HL-60/S4 treated with phorbol 12-myristate 13-acetate at 8.2 ng/mL for 4 days and 3 days (cell line): Measurements from ENCODE around the gene NKAIN4.
"Not testable (repeated sequence)": the region's sequence is repeated elsewhere in the genome, so short reads cannot be mapped to it uniquely, and the experiment has no call there.

ENCODE experiments used
- in situ Hi-C: fragments of 300-500 bp; cut with MboI; formaldehyde crosslinking; loops from 2 replicates; pipeline ENCODE4 v1.15.0; 2022; ENCODE audit warnings: low sequenced_read_pairs

The NKAIN4 gene

DNA sequence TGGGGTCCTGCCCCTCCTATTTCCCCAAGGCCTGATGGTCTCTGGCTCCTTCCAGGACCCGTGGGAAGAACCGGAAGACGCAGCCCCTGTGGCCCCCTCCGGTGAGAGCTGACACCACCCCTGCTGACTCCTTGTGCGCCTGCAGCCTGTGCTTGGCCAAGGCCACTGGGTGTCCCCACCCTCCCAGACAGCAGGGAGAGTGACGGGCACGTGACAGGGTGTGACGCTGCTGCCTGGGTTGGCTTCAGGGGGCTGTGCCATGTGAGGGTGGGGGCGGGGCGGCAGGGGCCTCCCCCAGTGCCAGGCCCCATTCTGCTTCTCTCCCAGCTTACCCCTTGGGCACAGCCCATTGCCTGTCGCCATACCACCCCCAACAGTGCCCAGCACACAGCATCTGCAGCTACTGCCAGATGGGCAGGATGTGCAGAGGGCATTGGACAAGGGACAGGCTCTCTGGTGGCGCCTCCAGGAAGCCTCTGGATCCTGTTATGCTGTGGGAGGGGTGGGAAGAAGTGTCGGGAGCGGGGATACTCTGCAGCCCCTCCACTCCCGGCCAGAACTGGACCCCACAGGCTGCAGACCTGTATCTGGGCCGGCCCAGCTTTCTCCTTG, 15.6 kb downstream of the NKAIN4 start:
- in situ Hi-C loops: no loop called here

DNA sequence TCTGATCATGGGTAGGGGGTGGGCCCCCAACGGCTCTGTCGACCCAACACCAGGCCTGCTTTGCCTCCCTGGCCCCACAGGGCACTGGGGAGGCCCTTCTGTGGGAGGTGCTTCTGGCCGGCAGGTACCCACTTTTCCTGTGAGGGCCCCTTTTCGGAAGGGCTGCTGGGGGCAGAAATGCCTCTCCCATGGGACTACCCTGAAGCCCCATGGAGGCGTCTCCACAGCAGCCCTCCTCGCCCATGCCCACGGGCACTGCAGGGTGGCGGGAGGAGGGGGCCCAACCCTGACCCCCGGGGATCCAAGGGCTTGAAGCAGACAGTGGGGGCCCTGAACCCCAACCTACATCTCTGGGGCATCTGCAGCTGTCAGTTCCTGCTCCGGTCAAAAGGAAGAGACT, 16.2 kb downstream of the NKAIN4 start:
- in situ Hi-C loops: no loop called here

DNA sequence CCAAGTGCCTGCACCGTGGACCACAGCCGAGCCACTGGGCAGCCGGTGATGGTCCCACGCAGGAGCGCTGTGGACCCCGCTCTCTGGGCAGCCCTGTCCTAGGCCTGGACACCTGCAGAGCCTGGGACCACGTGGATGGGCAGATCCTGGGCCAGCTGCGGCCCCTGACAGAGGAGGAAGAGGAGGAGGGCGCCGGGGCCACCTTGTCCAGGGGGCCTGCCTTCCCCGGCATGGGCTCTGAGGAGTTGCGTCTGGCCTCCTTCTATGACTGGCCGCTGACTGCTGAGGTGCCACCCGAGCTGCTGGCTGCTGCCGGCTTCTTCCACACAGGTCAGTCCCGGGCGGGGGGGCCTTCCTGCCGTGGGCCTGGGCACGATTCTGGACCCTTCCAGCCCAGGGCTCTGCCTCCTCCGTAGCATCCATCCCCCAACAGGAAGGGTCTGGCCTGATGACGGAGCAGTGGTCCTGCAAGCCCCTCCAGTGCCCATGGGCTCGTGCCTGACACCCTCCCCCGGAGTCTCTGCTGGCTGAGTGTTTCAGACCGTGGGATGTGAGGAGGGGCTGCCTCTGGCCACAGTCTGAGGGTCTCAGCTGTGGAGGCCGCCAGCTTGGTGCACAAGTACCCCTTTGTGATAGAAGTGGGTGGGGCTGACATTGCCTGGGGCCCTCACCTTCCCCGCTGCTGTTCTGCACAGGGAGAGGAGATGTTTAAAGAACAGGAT, 18.0 kb downstream of the NKAIN4 start:
- in situ Hi-C loops: no loop called here

DNA sequence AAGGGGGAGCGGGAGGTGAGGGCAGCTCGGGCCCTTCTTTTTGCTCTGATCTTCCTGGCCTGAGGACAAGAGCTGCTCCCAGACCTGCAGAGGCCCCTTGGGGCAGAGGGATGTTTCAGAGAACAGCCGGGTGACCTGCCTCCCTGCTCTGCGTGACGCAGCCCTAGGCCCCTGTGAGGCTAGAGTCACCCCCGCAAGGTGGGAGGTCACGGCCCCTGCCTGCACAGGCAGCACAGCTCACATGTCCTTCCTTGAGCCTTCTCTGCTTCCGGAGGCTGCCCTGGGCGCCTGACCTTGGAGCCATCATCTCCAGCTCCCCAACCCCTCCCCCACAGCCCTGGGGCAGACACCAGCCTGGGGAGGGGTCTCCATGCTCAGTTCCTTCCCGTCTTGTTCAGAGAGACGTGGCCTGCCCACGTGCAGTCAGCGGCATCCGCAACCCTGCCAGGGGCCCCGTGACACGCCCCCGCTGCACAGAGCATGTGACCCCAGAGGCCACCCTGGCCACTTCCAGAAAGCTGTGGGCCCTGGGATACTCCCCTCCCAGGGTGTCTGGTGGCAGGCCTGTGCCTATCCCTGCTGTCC, 18.8 kb downstream of the NKAIN4 start, which contains the start of gene BIRC7:
Gene BIRC7, plus strand, starts transcription at position 507 of the 585 bp plus-strand sequence. CDS start 192 bp downstream, outside the sequence.
- in situ Hi-C loops: no loop called here

DNA sequence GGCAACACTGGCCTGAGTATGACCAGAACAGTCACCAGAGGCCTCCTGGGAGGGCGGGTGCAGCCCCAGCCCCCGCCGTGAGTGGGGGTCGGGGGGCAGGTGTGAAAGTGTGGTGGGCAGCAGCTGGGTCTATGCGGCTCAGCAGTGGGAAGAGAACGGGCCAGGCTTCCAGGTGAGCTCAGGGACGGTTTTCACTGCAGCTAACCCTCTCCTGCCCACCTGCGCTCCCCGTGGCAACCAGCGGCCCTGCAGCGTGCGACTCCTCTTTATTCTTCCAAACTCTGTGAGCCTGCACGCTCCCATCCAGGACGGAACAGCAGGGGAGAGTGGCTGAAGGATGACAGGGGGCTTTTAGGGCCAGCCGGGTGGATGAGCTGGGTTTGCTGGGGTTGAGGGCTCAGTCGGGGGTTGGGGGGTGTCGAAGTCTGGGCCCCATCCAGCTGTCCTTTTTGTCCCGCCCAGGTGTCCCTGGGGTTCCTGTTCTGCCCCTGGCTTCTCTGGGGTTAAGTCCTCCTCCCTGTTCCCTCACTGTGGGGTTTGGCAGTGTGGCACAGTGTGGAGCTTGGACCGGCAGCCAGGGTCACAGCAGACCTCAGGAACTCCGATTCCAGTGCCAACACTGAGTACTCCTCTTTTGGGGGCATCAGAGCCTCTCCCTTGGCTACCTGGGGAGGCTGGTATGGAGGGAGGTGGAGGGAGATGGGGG, 19.4 kb downstream of the NKAIN4 start:
- in situ Hi-C loops: no loop called here

DNA sequence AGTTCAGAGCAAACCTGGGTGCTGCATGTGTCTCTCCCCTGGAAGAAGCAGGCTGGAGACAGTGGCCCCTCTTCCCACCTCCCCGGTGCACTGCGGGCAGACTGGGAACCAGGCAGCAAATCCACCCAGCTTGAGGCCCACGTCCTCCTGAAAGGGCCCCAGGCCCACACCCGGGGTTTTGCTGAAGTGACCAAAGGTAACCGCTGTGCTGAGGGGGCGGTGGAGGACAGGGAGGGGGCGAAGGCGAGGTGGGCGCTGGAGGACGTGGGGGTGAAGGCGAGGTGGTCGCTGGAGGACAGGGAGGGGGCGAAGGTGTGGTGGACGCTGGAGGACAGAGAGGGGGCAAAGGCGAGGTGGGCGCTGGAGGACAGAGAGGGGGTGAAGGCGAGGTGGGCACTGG, 20.3 kb downstream of the NKAIN4 start:
- in situ Hi-C loops: no loop called here

DNA sequence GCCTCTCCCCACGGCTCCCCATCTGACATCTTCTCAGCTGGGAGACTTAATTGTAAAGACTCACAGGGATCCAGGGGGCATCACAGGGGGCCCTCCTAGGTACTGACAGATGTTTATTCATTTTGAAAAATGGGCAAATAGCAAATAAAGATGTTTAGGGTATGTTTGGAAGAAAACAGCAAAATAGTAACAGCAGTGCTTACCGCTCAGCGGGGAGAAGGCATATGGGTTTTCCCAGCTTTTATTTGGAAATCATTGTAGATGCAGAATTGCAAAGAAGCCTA, 21.3 kb downstream of the NKAIN4 start:
- in situ Hi-C loops: no loop called here

DNA sequence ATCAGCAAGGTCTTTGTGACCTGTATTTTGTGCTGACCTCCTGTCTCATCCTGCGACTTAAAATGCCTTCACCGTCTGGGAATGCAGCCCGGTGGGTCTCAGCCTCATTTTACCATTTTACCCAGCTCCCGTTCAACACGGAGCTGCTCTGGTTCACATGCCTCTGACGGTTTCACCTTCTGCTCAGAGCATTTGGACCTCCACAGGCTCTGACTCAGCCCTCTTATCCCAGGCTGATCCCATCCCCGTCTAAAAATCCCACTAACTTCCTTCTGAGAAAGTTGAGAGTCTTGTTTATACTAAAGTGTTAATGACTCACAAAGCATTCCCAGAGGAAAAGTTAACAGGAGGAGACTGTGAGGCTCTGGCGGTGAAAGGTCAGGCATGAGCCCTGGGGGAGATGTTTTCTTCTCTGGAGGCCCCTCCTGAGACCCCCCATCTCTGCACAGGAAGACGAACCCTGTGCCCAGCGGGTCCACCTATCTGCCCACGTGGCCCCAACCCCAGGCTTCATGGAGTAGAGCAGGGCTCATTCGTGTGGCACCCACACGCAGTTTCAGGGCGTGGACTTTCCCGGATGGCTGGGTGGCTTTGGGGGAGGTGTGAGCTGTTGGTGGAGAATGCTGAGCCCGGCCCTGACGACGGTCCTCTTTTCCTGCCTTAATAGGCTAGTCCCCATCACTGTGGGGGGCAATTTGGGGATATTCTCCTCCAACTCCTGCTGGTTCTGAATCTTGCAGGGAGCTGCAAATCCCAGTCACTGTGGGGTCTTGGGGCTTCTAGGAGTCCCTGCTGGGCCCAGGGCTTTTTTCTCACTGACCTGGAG, 21.8 kb downstream of the NKAIN4 start:
- in situ Hi-C loops: no loop called here

DNA sequence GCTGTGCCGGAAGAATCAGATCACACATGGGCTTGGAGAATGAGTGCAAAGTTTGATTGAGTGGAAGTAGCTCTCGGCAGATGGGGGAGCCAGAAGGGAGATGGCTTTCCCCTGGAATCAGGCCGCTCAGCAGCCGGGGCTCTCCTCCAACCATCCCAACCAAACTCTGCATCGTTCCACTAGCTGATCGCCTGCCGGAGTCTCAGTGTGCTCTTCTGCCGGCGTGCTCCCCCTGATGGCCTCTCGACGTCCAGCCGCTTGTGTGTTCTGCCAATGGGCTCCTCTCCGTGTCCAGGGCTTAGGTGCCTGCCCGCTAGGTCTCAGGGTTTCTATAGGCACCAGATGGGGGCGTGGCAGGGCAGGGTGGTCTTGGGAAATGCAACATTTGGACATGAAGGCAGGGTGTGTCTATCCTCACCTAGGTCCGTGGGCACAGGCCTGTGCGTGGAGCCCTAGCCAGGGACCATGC, 23.4 kb downstream of the NKAIN4 start:
- in situ Hi-C loops: no loop called here

DNA sequence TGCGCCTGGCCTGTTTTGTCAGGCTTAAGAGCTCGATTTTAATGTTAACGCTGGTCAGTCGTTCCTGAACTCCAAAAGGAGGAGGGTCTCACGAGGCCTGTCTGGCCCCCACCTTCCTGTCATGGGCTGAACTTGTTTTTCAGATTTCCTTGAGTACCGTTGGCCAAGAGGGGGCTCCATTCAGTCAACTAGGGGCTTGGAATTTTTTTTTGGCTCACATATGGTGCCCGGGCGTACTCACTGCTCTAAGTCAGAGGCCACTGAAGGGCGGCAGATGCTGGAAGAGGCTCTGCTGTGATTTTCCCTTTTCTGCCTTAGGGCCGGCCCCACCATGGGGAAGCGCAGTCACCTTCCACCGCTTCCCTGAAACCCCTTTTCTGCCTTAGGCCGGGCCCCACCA, 25.5 kb downstream of the NKAIN4 start:
- in situ Hi-C loops: no loop called here

DNA sequence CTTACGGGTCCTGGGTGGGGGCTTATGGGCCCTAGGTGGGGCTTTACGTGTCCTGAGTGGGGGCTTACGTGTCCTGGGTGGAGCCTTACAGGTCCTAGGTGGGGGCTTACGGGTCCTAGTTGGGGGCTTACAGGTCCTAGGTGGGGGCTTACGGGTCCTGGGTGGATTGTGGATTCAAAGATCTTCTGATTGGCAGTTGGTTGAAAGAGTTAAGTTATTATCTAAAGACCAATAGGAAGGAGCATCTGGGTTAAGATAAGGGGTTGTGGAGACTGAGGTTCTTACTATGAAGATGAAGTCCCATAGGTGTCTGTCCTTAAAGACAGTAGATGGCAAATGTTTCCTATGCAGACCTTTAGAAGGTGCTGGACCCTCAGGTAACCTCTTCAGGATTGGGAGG, 27.0 kb downstream of the NKAIN4 start:
- in situ Hi-C loops: no loop called here

DNA sequence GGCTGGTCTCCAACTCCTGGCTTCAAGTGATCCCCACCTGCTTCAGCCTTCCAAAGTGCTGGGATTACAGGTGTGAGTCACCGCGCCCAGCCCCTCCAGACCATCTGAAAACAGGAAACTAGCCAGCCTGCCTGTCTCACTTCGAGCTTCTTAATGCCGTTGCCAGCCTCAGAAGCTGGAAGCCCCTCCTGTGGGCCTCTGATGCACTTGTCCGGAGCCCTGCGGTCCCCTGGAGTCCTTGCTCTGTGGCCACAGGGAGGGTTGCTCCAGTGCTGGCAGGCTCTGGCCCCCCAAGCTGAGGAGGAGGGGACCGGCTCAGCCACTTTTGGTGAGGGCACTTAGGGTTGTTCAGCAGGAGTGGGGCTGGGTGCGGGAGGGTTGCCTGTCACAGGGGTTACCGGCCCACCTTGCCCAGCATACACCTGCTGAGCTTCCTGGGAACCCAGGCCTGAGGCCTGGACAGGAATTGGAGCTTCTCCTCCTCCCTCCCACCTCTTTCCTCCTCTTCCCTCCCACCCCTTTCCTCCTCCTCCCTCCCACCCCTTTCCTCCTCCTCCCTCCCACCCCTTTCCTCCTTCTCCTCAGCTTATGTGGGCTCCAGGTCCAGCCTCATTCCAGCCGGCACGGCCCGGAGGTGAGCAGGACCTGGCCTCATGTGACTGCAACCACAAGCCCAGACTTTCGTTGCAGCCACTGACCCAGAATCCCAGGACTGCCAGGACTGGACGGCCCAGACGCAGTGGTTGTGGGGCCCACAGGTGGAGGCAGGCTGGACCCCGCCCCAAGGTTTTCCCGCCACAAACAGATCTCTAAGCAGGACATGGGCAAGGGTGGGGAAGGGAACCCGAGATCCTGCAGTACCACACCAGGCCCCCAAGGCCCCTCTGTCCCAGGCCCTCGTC, 28.0 kb downstream of the NKAIN4 start:
- in situ Hi-C loops: no loop called here

DNA sequence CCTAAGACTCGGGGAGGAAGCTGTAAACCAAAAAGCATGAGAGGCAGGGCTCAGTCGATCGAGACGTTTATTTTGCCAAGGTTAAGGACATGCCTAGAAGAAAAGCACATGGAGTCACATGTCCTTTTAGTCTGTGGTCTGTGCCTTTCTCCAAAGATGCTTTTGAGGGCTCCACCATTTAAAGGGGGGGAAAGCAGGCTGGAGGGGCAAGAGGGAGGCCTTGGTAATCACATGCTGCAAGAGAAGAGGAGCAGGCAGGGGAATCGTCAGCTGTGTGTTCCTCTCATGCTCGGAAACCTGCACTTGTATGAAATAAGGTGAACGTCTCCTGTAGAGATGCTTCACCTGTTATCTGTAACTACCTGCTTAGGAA, 29.2 kb downstream of the NKAIN4 start:
- in situ Hi-C loops: no loop called here

DNA sequence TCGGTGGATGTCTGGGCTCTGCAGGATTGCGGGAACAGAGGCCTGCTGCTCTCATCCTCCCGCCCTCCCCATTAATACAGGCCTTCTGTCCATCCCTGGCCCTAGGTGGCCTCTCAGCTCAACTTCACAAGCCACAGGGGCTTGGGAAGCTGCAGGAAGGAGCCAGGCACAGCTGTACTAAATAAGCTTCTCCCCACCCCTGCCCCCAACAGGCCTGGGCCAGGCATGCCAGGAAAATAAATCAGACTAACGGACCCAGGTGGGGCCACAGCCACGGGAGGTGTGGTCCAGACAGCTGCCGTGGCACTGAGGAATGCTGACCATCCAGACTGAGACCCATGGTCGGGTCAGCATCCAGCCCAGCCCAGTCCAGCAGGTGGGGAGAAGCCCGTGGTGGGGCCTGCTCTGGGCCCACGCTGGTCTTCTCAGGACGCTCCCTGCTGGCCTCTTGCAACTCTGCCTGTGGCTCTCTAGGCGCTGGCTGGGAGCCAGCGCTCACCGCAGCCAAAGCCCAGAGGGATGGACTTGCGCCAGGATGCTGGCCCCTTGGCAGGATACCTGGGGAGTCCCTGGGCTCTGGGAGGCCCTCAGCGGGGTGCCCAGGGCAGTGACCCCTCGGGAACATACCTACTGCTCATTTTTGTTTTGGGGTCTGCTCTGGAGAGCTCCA, 29.7 kb downstream of the NKAIN4 start:
- in situ Hi-C loops: no loop called here

DNA sequence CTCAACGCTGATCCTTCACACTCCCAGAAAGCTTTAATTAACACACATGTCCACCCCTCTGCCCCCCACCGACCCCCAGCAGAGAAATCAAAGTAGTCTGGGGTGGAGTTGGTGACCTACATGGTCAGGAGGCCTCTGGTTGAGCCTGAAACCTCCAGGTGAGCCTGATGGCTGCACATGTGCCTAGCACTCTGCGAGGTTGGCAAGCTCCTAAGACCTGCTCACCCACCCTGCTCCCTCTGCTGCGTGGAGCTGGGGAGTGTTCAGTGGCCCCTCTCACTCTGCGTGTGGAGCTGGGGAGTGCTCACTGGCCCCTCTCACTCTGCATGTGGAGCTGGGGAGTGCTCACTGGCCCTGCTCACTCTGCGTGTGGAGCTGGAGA, 30.4 kb downstream of the NKAIN4 start:
- in situ Hi-C loops: no loop called here

DNA sequence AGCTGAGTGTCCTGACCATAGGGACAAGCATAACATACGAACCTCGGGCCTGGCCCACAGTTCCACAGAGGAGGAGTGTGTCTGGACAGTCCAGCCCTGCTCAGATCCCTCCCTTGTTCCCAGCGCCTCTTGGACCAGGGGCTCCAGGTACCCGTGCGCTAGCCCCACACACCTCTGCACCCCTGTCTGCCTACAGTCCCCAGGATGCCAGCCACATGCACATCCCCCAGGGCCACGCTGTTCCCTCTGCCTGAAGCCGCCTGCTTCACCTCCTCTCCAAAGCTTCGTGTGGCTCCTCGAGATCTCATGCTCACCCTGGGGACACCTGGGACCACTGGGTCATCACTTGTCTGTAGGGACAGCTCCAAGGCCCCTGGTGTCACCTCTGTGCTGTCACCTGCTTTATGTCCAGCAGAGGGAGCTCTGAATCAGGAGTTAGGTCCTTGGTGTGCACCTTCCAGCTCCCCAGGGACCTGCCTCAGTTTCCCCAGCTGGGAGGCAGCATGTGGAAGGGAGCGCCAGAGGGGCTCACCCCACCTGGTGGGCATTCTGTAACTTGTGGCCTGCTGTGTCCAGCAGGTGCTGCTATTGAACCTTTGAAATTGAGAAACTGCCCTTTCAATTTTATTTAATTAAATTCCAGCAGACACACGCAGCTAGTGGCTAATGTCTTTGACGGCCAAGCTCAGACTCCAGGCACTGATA, 31.0 kb downstream of the NKAIN4 start:
- in situ Hi-C loops: no loop called here

DNA sequence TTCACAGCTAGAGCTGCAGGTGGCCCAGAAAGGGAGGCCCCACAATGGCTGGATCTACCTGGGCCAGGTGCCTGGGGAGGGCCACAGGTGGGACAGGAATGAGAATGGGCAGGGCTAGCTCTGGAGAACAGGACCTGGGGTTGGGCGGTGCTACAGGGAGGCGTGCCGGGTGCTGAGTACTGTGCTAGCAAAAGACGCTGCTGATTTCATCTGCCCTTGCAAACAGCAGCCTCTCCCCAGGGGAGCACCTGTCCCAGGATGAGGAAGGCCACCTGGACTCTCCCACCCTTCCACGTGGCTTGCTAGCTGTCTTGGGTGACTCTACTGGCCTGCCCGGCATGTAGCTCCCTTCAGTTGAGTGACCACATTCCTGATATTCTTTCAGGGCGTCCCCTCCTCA, 31.7 kb downstream of the NKAIN4 start:
- in situ Hi-C loops: no loop called here

DNA sequence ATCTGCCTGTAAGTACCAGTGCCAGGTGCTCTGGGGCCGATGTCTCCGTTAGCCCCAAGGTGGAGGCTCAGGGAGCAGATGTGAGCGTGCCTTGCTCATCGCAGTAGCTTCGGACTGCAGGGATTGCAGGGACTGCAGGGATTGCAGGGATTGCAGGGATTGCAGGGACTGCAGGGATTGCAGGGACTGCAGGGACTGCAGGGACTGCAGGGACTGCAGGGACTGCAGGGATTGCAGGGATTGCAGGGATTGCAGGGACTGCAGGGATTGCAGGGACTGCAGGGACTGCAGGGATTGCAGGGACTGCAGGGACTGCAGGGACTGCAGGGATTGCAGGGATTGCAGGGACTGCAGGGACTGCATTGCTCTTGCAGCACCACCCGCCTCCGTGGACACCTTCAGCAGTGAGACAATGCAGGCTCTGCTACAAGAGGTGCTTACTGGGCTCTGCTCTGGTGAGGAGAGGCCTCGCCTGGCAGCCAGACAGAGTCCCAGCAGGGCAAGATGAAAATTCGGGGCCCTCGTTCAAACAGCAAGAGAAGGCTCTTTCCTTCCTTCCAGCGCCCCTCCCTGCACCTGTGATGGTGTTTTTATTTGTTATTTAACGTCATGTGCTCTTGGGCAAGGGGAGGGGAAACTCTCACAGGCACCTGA, 32.7 kb downstream of the NKAIN4 start:
- in situ Hi-C loops: not testable (repeated sequence)
